WTC11 (cell line): ENCODE measurements around the gene EDN2.

Experiments used
- ATF1 ChIP-seq: sonication (generic); formaldehyde crosslinking; IDR thresholded peaks from 2 replicates; pipeline ENCODE4 v1.8.1; 2023; ENCODE audit warnings: mild to moderate bottlenecking, moderate library complexity, missing genetic modification reagents
- CBFB ChIP-seq: sonication (generic); formaldehyde crosslinking; IDR thresholded peaks from 2 replicates; pipeline ENCODE4 v1.8.1; 2022; ENCODE audit warnings: mild to moderate bottlenecking, low read depth, missing genetic modification reagents
- CTCF ChIP-seq: fragments of 200-600 bp; IDR thresholded peaks from 2 replicates; pipeline ENCODE4 v1.8.0; 2022; ENCODE audit warnings: antibody characterized with exemption
- E2F4 ChIP-seq: sonication (generic); formaldehyde crosslinking; IDR thresholded peaks from 2 replicates; pipeline ENCODE4 v1.8.1; 2022; ENCODE audit warnings: low read depth, mild to moderate bottlenecking, moderate library complexity, missing genetic modification reagents, borderline replicate concordance
- FOXJ3 ChIP-seq: sonication (generic); formaldehyde crosslinking; IDR thresholded peaks from 2 replicates; pipeline ENCODE4 v1.9.0; 2021; ENCODE audit warnings: missing genetic modification reagents, mild to moderate bottlenecking, borderline replicate concordance
- FOXK1 ChIP-seq: sonication (generic); formaldehyde crosslinking; IDR thresholded peaks from 2 replicates; pipeline ENCODE4 v1.8.0; 2022; ENCODE audit warnings: mild to moderate bottlenecking, moderate library complexity, missing genetic modification reagents
- SOX15 ChIP-seq: fragments of 250-450 bp; sonication (Bioruptor Pico); IDR thresholded peaks from 2 replicates; pipeline ENCODE4 v1.9.0; 2021; ENCODE audit warnings: mild to moderate bottlenecking
- TCF7 ChIP-seq: sonication (generic); formaldehyde crosslinking; IDR thresholded peaks from 2 replicates; pipeline ENCODE4 v1.8.0; 2022; ENCODE audit warnings: mild to moderate bottlenecking, low read depth, missing genetic modification reagents, moderate library complexity
- TEAD4 ChIP-seq: sonication (generic); formaldehyde crosslinking; IDR thresholded peaks from 2 replicates; pipeline ENCODE4 v1.8.0; 2022; ENCODE audit warnings: mild to moderate bottlenecking, missing genetic modification reagents
- ZBTB21 ChIP-seq: sonication (generic); formaldehyde crosslinking; IDR thresholded peaks from 2 replicates; pipeline ENCODE4 v1.8.1; 2023; ENCODE audit warnings: mild to moderate bottlenecking, missing genetic modification reagents, borderline replicate concordance
- TF ChIP-seq, protein P1 (sequence below): sonication (generic); formaldehyde crosslinking; IDR thresholded peaks from 2 replicates; pipeline ENCODE4 v1.8.0; 2022; ENCODE audit warnings: mild to moderate bottlenecking, missing genetic modification reagents
- TF ChIP-seq, protein P2 (sequence below): sonication (generic); formaldehyde crosslinking; IDR thresholded peaks from 2 replicates; pipeline ENCODE4 v1.8.1; 2022; ENCODE audit warnings: mild to moderate bottlenecking, missing genetic modification reagents, moderate library complexity, borderline replicate concordance
- TF ChIP-seq, protein P3 (sequence below): sonication (generic); formaldehyde crosslinking; conservative IDR thresholded peaks from 2 replicates; pipeline ENCODE4 v1.8.1; 2022; ENCODE audit warnings: mild to moderate bottlenecking, missing genetic modification reagents

DNA sequence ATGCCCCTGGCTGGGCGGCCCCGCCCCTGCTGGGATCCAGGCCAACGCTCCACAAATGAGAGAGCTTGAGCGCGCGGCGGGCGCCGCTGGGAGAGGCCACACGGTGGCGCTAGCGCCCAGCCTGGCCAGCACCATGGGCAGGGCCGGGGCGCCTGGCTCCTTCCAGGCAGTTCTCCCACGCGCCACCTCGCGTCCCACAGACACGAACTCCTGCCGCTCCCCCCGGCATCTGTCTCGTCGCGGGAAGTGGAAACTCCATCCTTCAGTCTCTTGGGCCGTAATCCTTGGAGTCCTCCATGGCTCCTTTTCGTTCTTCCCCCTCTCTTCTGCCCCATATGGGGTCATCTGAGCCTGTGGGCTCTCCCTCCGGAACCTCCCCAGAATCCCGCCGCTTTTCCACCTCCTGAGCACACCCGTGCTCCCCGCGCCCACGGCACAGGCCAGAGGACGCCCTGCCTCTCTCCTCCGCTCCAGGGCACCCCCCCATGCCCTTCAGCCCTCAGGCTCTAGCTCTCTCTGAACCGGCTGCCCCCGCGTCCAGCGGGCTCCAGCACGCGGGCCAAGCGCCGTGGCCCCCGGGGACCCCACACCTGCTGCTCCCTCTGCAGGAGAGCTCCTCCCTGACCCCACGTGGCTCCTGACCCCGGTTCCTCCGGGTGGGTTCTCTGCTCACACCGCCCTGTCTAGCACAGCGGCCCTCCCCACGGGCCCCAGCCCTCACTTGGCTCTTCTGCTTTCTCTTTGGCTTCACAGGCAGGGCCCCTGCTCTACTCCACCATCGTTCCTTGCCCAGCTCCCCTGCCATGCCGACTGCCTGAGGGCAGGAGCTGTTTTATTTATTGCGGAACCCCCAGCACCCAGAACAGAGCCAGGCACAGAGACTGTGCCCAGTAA lies 31.9 kb upstream of the EDN2 start:
- TF ChIP-seq CTCF (peak; percentile 60; the same call in 1 of the 2 replicates), TEAD4 (CRISPR knock-in tag) (no peak), CBFB (CRISPR knock-in tag) (no peak), FOXJ3 (no peak), ZBTB21 (no peak), E2F4 (no peak), TCF7 (CRISPR knock-in tag) (no peak), FOXK1 (no peak), SOX15 (CRISPR knock-in tag) (no peak), ATF1 (CRISPR knock-in tag) (no peak)
- TF ChIP-seq, protein P1, sequence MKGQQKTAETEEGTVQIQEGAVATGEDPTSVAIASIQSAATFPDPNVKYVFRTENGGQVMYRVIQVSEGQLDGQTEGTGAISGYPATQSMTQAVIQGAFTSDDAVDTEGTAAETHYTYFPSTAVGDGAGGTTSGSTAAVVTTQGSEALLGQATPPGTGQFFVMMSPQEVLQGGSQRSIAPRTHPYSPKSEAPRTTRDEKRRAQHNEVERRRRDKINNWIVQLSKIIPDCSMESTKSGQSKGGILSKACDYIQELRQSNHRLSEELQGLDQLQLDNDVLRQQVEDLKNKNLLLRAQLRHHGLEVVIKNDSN (CRISPR knock-in tag), result no peak
- TF ChIP-seq, protein P2, sequence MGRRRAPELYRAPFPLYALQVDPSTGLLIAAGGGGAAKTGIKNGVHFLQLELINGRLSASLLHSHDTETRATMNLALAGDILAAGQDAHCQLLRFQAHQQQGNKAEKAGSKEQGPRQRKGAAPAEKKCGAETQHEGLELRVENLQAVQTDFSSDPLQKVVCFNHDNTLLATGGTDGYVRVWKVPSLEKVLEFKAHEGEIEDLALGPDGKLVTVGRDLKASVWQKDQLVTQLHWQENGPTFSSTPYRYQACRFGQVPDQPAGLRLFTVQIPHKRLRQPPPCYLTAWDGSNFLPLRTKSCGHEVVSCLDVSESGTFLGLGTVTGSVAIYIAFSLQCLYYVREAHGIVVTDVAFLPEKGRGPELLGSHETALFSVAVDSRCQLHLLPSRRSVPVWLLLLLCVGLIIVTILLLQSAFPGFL (CRISPR knock-in tag), result no peak
- TF ChIP-seq, protein P3, sequence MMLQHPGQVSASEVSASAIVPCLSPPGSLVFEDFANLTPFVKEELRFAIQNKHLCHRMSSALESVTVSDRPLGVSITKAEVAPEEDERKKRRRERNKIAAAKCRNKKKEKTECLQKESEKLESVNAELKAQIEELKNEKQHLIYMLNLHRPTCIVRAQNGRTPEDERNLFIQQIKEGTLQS, result no peak
